Measurements from ENCODE around the gene DOC2B.
"Not testable (repeated sequence)": the region's sequence is repeated elsewhere in the genome, so short reads cannot be mapped to it uniquely, and the experiment has no call there.

DOC2B gene

GRCh38 chr17:181245-182049, at the start of gene DOC2B:
TSS of gene DOC2B (minus strand) at chr17:181650. CDS start at chr17:181479, 171 bp downstream.
- DNase-seq (ENCODE audit: low read depth) = no peak

DNA sequence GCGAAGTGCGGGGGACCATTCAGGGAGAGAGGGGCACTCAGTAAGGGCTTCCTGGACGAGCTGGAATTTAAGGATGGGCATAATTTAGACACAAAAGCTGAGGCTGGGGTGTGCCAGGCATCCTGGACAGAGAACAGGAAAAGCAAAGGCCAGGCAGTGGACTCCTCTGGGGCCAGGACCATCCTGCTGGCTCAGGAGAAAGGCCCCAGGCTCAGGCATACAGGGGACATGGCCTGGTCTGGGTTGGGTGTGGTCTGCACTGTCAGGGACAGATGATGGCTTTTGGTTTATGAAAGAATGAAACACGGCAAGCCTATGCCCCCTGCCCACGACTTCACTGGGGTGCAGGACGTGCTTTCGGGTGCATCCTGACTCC, 48.9 kb upstream of the DOC2B start:
- no peak for DNase-seq (ENCODE audit: low read depth)

DNA sequence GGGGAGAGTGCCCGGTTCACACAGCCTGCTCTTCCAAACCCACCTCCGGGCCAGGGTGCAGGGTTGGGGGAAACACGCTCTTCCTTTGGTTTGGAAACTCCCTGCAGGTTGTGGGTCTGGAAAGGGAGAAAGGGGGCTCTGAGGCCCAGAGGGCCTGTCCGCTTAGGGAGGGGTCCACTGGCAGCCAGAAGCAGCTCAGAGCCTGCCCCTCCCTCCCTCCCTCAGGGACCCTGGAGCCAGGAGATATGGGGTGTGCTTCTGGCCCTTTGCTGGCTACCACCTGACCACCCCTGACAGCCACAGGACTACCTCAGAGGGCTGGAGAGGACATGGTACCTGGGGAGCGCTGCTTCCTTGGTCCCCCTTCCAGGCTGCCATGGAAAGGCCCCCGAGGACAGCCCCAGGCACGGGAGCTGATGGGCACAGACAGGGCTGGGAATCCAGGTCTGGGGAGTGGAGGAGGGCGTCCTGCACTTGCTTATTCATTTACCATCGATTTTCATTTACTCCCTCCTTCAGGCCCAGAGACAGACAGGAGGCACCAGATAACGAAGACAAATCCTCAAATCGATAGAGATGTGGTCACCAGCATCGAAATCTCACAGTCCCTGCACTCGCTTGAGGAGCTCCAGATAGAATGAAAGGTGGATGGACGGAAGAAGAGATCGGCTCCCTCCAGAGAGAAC, 48.4 kb upstream of the DOC2B start:
- DNase-seq (ENCODE audit: low read depth) = no peak

- DNase-seq (ENCODE audit: low read depth) = no peak
Observed at GRCh38 chr17:228951-229708, 47.7 kb upstream of the DOC2B start.

- no peak for DNase-seq (ENCODE audit: low read depth)
Observed at GRCh38 chr17:227946-228615, 46.6 kb upstream of the DOC2B start.

DNA sequence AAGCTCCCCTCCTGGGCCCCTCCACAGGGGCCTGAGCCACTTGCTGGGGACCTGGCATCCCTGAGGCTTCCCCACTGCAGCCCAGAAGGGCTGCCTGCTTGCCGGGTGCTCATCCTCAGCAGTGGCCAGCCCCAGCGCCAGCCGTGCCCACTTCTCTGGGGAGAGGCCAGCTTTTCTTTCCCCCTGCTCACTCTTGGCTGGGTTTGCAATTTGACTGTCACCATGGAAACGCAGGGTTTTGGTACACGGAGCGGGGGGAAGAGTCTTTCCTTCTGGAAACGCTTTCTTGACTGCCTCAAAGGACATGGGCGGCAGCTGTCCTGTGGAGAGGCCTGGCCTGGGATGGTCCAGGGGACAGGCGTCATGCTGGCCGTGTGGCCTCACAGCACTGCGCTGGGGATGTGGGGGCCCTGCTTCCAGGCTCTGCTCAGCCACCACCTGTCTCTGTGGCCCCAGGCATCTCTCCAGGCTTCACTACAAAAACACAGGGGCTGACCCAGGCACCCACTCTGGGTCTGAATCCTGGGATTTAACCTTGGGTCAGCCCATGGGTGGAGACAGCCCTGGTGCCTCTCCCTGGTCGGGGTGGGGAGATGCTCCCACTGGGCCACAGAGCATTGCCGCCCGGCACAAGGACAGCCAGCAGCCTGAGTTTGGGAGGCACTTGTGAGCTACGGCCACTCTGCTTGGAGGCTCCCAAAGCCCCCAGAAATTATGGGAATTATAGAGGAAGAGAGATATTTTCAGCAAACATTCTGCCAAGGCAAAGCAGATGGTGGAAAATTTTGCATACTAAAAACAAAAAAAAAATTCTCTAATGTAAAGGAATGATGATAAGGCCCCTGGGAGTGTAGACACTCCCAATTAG, 45.9 kb upstream of the DOC2B start:
- no peak for DNase-seq (ENCODE audit: low read depth)

DNA sequence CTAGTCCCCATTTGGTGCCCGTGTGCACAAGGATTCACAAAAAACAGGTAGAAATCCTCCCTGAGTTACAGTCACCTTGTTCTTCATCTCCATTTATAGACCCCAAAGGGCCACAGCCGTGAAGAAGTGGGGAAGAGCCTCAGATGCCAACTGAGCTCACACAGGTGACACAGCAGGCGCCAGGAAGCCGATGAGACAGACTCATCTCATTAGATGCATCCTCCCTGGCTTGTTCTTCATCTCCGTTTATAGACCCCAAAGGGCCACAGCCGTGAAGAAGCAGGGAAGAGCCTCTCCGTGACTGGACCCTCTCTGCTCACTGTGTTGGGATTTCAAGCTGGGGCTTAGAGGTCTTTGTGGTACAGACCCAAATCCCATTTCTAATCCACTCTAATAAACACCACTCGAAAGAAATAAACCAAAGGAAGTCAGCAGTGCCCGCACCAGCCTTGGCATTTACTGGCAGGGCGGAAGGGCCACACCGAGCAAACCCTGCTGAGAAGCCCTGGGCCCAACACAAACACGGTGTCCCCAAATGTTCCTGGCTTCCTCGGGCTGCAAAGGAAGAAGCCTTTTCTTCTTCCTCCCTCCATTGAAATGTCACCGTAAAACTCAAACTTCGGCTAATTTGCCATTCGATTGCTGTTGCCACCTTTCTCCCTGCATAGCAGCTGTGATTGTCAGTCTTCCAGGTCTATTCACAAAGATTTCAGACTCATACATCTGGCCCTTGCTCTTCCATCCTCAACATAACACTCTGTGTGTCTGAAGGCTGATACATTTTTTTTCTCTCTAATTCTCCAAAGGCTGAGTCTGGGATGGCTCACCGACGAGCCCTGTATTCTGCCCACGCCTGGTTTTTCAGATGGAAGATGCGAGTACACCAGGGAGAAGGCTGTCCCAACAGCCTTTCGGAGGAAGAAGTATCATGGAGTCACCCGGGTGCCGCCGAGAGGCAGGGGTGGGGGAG, 44.9 kb upstream of the DOC2B start:
- DNase-seq (ENCODE audit: low read depth) = no peak

- DNase-seq (ENCODE audit: low read depth) = no peak
Observed at GRCh38 chr17:225551-225950, 44.1 kb upstream of the DOC2B start.

DNA sequence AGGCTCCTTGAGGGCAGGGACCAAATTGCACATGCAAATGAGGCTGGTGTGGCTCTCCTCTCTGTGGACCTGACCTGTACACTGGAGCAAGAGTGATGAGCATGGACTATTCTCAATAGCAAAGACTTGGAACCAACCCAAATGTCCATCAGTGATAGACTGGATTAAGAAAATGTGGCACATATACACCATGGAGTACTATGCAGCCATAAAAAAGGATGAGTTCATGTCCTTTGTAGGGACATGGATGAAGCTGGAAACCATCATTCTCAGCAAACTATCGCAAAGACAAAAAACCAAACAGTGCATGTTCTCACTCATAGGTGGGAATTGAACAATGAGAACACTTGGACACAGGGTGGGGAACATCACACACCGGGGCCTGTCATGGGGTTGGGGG, 43.1 kb upstream of the DOC2B start:
- DNase-seq (ENCODE audit: low read depth) = not testable (repeated sequence)

DNA sequence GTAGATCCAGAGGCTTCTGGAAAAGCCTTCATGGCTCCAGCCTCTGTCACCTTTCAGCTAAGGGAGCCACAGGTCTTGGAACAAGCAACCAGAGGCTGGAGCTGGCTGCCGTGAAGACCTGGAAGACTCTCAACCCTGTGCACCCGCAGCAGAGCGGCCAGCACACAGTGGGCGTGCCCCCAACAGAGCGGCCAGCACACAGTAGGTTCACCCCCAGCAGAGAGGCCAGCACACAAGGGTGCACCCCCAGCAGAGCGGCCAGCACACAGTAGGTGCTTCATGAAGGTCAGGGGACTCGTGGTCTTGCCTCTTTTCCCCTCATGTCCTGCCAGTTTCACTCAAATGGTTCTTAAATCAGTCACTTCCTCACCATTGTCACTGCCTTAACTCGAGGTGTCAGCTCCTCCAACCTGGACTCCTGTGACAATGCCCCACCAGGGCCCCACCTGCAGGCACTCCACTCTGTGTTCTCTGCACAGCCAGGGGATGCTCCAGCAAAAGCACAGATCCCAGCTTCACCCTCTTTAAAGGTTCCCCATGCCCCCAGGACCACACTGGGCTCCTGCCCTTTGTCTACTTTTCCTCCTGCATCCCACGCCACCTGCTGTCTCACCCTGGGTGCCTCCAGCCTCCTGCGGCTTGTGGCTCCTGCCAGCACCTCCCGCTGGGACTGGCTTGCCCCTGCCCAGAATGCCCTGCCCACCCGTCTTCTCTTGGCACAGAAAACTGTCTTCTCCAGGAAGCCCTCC, 42.4 kb upstream of the DOC2B start:
- no peak for DNase-seq (ENCODE audit: low read depth)

- DNase-seq (ENCODE audit: low read depth) = no peak
Observed at GRCh38 chr17:222172-222571, 40.7 kb upstream of the DOC2B start.

GRCh38 chr17:219696-220095, 38.2 kb upstream of the DOC2B start:
- no peak for DNase-seq (ENCODE audit: low read depth)

DNA sequence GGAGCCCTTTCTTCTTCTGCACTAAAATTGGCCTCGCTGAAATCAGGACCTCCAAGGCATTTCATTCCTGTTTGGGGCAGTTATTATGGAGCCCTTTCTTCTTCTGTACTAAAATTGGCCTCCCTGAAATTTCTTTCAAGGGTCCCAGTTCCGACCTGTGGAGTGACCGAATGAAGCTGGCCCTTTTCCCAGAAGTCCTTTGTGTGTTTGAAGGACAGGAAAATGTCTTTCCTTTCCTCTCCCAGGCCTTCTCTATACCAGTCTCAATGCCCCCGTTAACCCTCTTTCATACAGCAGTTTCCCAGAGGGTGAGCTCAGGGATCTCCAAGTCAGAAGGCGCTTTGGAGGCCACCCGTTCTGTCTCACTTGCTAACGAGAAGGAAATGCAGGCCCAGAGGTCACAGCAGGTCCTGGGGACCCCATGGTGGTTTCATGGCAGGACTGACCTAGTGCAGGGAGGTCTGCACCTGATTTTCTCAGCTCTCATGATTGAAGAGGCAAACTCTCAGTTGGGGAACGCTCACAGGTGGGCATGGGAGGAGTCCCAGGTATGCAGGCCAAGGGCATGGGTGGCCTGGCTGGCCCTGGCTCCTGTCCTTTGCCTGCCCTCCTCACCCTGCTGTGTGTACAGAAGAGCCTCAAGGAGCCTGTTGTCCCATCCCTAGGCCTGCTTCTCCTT, 37.1 kb upstream of the DOC2B start:
- DNase-seq (ENCODE audit: low read depth) = no peak

DNA sequence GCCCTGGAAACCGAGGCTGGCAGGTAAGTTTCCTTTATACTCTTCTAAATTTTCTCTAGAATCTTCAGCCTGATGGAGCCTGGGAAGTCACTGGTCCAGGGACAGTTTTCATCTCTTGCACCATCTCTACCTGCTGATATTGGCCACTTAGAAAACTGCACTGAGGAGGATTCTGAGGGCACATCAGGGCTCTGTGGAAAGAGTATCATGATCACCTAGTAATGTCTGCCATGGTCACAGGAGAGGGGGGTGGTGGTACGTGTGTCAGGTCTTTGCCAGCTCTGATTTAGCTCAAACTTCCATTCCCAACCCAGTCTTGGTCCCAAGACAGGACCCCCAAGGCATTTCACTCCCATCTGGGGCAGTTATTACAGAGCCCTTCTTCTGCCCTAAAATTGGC, 35.2 kb upstream of the DOC2B start:
- DNase-seq (ENCODE audit: low read depth) = no peak

DNA sequence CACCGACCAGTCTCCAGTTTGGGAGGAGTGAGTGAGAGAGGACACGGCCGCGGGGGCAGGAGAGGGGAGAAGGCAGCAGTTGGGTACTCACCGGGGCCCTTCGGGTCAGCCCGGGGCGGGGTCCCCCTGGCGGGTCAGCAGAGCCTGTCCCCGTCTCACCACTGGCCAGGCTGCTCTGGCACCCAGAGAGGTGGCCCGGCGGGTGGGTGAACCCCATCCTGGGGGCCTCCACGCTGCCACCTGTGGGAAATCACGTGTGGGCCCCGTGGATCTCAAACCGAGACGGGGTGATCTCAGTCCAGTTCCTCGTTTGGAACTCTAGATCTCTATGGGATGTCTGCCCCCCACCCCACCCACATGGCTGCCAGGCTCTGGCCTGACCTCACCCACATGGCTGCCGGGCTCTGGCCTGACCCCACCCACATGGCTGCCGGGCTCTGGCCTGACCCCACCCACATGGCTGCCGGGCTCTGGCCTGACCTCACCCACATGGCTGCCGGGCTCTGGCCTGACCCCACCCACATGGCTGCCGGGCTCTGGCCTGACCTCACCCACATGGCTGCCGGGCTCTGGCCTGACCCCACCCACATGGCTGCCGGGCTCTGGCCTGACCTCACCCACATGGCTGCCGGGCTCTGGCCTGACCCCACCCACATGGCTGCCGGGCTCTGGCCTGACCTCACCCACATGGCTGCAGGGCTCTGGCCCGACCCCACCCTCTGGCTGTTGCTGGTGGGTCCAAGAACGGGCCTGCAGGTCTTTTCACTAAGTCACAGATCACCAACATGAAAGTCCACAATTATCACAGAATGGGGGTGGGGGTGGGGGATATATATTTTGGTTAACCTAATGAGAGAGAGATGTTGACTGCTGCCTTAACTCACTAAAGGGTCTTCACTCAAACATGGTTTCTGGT, 34.4 kb upstream of the DOC2B start:
- DNase-seq (ENCODE audit: low read depth) = not testable (repeated sequence)

GRCh38 chr17:214881-215331, 33.5 kb upstream of the DOC2B start:
- DNase-seq (ENCODE audit: low read depth) = no peak

DNA sequence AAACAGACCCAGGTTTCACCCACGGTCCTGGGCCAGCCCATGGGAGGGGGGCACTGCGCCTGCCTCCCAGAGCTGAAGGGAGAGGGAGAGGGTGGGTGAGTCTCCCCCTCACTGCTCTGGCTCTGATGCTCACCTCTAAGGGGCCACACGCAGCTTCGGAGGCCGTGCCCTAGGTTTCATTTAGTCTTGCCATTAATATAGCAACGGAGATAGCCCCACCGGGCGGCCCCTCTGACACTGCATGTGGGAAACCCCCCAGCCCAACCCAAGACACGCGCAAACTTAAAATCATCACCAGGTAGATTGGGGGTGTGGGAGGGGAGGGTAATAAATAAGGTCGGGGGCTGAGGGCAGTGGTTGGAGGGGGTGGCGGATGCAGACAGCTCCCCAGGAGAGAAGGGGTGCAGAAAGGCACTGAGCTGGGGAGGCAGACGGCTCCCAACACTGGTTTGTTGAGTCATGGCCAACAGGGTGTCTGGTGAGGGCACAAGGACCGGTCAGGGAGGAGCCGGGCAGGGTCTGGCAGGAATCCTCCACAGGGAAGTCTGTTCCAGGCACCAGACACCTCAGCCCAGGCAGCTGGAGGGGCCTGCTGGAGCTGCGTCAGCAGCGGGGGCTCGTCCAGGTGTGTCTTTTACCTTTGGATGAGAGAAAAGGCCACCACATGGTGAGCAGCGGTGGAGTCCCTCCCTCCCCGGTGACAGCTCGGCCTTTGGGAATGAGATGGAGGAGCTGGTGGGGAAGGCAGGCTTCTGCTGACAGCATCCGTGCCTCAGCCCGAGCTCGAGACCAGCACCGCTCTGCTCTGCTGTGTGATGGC, 32.0 kb upstream of the DOC2B start:
- DNase-seq (ENCODE audit: low read depth) = no peak

All from stimulated activated CD8-positive, alpha-beta memory T cell treated with anti-CD3 and anti-CD28 coated beads, Interleukin-12 subunit alpha, Interleukin-12 subunit beta, amount 100 ng/mL, for 4 hours (primary cell).